Stimulated activated CD8-positive, alpha-beta memory T cell treated with anti-CD3 and anti-CD28 coated beads, Interleukin-7, amount 100 ng/mL, for 4 hours (primary cell): ENCODE results near the gene FBXL16.

Experiments used
- DNase-seq, 2 donors: peaks; one replicate each; pipeline ENCODE4 v3.0.0-alpha.2; 2020; ENCODE audit warnings: low read depth in 2 of 2

FBXL16 gene

DNA sequence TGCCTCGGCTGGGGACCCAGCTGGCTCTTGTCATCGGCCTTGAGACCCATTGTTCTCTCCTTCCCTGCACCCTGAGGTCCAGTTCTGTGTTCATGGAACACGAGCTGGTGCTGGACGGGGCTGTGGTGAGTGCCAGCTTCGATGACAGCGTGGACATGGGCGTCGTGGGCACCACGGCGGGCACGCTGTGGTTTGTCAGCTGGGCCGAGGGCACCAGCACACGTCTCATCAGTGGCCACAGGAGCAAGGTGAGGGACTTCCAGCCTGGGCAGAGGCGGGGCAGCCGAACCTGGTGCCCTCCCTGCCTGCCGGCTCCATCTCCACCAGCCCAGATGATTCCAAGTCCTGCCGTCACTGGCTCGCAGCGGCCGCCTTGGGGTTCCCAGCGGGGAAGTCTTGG is 43.0 kb downstream of the FBXL16 start:
- no peak for DNase-seq

GRCh38 chr16:662095-662494 is 43.5 kb downstream of the FBXL16 start:
- DNase-seq, result no peak

DNA sequence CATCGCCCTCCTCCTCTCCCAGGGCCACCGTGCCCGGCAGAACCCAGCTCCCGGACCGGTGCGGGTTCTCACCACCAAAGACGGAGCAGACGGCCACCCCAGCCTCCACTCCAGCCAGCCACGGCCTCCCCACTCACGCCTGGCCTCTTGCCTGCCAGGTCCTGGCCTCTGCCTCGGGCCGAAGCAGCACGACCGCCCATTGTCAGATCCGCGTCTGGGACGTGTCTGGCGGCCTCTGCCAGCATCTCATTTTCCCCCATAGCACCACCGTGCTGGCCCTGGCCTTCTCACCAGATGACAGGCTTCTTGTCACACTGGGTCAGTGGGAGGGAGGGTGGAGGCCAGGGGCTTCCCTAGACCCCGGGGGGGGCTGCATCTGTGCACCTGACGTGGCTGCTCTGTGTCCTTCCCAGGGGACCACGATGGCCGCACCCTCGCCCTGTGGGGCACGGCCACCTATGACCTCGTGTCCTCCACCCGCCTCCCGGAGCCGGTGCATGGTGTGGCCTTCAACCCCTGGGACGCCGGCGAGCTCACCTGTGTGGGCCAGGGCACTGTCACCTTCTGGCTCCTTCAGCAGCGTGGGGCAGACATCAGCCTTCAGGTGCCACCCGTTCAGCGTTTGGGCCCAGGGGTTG is 44.3 kb downstream of the FBXL16 start:
- no peak for DNase-seq

GRCh38 chr16:660459-661183 is 45.0 kb downstream of the FBXL16 start:
- peak in 1 of 2 donors; percentile 60 for DNase-seq

DNA sequence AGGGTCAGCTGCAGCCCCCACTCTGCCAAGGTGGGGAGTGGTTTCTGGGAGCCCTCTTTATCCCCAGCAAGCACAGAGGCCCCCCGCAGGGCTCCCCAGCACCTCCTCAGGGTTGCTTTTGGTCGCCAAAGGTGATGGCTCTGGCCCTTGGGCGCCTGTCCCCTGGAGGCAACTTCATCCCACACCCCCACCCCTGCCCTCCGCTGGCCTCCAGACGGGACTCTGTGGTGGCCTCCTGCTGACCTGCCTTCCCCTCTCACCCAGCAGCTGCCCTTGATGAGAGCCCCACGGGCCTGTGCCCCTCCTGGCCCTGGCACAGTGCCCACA is 45.5 kb downstream of the FBXL16 start:
- no peak for DNase-seq

DNA sequence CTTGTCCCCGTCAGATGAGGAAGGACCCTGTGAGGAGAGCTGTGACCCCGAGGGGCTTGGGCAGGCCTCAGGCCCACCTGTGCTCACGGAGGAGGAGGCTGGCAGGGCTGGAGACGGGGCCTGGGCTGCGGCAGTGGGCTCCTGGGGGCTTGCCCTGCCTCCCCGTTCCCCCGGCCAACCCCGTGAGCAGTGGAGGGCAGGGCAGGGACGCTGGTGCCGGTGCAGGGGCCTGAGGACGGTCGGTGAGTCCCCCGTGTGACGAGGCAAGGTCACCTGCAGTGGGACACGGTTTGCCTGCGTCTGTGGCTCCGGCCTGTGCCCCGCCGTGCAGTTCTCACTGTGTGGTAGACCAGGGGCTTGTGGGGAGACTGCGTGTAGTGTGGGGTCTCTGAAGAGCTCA is 46.0 kb downstream of the FBXL16 start:
- no peak for DNase-seq

DNA sequence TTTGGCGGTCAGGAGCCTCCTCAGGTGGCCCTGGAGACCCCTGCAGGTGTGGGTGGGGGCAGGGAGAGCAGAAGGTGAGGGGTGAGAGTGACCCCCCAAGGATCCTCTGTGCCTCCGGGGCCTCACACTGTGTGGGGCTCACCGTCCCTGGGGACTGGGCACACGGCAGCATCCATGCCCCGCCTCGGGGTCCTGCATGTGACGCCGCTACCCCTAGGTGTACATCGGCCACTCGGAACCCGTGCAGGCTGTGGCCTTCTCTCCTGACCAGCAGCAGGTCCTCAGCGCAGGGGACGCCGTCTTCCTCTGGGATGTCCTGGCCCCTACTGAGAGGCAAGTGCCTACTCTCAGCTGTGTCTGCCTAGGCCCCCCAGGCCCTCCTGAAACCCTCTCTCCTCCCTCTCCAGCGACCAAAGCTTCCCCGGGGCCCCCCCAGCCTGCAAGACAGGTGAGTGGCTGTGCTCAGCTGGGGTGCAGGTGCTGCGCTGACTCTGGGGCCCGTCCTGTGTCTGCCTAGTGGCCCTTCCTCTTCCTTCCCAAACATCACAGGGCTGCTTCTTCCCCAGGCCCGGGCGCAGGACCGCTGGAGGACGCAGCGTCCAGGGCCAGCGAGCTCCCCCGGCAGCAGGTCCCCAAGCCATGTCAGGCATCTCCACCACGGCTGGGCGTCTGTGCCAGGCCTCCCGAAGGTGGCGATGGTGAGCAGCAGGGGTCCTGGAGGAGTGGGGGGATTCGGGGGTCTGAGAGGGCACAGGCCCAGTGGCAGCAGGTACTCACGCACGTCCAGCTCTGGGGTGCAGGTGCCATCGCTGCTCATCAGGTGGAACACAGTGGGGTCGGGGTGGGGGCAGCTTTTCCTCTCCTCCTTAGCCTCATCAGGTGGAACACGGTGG is 46.7 kb downstream of the FBXL16 start:
- DNase-seq, result no peak

GRCh38 chr16:657487-657886 is 48.1 kb downstream of the FBXL16 start:
- DNase-seq, result no peak

DNA sequence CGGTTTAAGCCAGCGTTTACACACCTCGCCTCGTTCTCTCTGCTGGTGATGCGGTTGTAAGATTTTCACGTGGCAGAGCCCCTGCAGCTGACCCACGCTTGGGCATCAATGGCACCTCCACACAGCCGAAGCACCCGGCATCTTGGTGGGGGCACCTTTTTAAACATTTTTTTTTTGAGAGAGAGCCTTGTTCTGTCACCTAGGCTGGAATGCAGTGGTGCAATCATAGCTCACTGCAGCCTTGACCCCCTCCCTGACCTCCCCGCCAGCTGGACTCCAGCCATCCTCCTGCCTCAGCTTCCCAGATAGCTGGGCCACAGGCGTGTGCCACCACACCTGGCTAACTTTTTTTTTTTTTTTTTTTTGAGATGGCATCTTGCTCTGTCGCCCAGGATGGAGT is 51.6 kb downstream of the FBXL16 start:
- DNase-seq, result no peak

DNA sequence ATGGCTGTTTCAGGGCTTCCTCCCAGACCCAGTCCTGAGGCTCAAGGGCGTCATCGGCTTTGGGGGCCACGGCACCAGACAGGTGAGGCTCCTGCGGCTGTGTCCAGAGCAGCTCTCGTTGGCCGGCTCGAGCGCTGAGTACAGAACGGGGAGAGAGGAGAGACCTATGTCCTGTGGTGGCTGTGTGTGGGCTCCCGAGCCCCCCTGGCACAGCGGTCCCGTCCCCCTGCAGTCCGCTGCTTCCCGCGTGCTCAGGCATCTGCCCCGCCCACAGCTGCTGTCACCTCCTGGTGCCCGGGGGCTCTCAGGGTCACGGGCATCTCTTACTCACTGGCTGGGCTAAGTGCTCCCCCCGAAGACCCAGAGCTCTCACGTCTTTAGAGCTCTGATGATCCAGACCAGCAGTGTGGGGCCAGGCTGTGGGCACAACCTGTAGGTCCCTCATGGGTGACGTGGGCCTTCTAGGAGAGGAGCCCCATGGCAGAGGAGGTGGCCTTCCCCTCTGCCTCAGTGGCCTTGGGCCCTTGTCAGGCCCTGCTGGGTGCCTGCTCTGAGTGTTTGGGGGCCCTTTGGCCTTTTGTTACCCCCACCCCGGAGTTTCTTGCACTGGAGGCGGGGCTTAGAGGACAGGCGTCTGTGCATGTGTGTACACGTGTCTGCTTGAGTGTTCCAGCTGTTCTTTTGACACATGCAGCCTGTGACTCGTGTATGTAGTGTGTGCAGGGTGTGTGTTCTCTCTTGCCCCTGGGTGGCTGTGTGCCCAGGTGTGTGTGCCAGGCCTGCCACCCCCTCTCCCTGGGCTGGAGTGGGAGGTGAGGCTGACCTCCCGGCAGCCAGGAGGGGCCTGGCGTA is 52.9 kb downstream of the FBXL16 start:
- DNase-seq, result no peak

DNA sequence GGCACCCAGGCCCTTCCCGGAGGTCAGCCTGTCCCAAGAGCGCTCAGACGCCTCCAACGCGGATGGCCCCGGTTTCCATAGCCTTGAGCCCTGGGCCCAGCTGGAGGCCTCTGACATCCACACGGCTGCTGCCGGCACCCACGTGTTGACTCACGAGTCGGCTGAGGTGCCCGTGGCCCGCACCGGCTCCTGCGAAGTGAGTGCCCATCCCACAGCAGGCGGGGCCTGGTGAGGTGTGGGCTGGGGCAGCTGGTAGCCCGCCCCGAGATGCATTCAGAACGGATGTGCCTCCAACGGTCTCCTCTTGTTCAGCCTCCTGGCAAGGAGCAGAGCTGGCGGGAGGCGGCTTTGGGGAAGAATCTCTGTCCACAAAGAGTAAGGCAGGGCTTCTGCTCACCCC is 53.8 kb downstream of the FBXL16 start:
- DNase-seq, result no peak

DNA sequence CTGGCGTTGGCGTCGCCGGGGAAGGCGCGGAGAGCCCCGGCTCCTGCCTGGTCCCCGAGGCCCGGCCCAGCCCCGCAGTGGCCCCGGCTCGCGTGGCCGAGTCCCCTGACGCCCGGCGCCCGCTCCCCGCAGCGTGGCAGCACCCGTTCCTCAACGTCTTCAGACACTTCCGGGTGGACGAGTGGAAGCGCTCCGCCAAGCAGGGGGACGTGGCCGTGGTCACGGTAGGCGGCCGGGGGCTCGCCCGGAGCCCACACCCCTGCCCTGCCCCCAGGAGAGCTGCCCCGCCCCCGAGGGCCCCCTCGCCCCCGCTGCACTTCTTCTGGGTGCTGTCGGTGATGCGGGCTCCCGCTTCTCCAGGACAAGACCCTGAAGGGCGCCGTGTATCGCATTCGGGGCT is 56.0 kb downstream of the FBXL16 start:
- DNase-seq, result no peak

DNA sequence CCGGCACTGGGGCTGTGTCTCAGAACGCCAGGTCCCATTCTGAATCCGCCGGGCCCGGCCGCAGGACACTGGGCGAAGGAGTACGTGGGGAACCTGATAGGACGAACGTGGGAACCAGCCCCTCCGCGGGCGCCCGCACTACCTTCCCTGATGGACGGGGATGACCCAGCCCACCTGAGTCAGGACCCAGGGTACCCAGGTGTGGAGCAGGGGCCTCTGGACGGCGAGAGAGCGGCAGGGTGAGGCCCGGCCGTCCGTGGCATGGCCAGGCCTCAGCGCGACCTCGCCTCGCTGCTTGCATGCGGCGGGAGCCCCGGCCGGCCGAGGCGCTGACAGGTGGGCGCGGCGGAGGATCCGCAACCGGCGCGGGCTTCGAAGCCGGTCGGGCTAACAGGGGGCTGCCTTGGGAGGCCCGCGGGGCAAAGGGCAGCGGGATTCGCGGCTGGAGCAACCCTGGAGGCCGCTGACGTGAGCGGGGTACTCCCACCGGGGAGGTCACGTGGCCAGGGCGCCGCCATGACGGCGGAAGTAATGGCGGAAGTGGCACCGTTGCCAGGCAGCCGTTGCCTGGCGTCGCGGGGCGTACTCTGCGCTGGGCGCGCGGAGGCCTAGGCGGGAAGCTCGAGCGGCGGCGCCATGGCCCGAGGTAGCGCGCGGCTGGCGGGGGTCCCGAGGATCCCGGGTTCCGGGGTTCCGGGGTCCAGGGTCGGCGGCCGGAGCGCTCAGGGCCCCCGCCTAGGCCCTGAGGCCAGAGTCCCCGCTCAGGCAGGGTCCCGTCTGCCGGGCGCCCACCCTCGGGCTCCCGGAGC is 56.6 kb downstream of the FBXL16 start, which contains the start of gene WDR90:
Gene WDR90, plus strand, starts transcription at position 585 of the 809 bp plus-strand sequence. Its CDS starts 52 bp downstream, at position 637.
- DNase-seq, result peak; percentile 83 to 91

GRCh38 chr16:648071-648780 is 57.4 kb downstream of the FBXL16 start:
- no peak for DNase-seq

- no peak for DNase-seq
Observed at GRCh38 chr16:647173-647902, 58.3 kb downstream of the FBXL16 start.

DNA sequence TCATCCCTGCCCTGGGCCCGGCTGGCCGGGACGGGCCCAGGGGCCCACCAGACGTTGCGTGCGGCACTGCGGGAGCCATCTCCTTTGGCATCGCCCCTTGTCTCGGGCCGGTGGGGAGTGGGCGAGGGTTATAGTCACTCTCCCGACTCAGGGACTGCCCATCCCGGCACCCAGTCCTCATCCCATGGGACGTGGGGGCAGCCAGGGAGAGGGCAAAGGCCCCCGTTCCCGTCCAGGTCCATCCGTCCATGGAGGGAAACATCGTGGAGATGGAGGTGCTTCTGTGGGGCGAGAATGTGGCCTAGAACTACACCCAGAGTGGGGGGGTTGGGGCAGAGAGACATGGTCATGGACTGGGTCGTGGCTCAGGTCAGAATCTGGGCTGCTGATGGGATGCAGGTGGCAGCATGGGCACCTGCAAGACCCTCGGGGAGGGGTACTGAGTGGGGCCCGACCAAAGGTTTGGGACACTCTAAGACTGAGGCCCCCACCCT is 58.9 kb downstream of the FBXL16 start:
- no peak for DNase-seq

GRCh38 chr16:645852-646678 is 59.5 kb downstream of the FBXL16 start:
- no peak for DNase-seq

DNA sequence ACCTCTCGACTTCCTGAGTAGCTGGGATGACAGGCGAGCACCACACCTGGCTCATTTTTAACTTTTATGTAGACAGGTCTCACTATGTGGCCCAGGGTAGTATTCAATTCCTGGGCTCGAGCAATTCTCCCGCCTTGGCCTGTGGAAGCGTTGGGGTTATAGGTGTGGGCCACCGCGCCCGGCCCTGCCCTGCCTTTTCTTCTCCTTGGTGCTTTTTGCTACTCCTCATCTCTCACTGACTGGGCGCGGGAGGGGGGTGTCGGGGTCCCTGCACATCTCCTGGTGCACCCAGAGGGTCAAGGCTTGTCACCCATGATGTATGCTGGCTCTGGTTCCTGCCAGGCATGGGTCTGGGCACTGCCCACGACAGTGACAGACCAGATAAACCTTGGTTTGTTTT is 61.0 kb downstream of the FBXL16 start:
- no peak for DNase-seq

- DNase-seq, result no peak
Observed at GRCh38 chr16:643050-643368, 62.6 kb downstream of the FBXL16 start.
